Measurements from ENCODE around the gene ALKBH5. TPM values are rescaled to one million over a fixed set of nuclear protein-coding genes. Genes with fewer than 3 reads are reported as not detected.

ALKBH5 gene
- total RNA-seq, 1 donor from 2014 or later = 99.1 TPM

DNA sequence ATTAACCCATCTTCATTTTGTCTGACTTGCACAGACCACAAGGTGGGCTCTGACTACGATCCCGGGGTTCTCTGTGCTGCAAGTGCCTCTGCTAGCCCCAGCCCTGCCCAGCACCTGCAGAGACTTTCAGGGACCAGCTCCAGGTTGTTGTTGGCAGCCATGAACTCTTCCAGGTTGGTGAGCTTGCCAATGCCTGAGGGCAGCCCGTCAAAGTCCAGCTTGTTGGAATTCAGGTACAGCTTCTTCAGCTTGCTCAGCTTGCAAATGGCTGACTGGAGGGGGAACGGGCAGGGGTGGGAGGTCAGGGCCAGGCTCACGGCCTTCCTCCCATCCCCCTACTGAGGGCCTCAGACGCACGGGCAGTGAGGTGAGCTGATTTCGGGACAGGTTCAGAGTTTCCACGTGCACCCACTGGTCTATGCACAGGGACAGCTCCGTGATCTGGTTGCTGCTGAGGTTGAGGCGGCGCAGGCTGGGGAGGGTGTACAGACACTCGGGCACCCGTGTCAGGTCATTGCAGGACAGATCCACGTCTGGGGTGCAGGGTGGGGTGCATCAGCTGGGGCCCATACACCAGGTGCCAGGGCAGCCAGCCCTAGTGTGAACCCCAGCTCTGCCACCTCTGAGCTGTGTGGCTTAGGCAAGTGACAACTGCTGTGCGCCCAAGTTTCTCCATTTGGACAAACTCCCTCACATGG, 69.7 kb downstream of the ALKBH5 start:
- Histone ChIP-seq H3K27me3 (no peaks in the 10 kb centered on the region), H3K4me1 (peaks cover 13% of the 10 kb centered on the region), H3K9me3 (no peaks in the 10 kb centered on the region), H3K36me3 (peaks cover 84% of the 10 kb centered on the region), H3K4me3 (no peak overlapping the region), H3K27ac (no peak overlapping the region)
- no peak for DNase-seq
- TF ChIP-seq, protein P1, sequence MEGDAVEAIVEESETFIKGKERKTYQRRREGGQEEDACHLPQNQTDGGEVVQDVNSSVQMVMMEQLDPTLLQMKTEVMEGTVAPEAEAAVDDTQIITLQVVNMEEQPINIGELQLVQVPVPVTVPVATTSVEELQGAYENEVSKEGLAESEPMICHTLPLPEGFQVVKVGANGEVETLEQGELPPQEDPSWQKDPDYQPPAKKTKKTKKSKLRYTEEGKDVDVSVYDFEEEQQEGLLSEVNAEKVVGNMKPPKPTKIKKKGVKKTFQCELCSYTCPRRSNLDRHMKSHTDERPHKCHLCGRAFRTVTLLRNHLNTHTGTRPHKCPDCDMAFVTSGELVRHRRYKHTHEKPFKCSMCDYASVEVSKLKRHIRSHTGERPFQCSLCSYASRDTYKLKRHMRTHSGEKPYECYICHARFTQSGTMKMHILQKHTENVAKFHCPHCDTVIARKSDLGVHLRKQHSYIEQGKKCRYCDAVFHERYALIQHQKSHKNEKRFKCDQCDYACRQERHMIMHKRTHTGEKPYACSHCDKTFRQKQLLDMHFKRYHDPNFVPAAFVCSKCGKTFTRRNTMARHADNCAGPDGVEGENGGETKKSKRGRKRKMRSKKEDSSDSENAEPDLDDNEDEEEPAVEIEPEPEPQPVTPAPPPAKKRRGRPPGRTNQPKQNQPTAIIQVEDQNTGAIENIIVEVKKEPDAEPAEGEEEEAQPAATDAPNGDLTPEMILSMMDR (IDR thresholded peaks at IDR 0.05) = no peak
- intact Hi-C loops (cut with DNase I) = no loop called here
- no peak for ATAC-seq

DNA sequence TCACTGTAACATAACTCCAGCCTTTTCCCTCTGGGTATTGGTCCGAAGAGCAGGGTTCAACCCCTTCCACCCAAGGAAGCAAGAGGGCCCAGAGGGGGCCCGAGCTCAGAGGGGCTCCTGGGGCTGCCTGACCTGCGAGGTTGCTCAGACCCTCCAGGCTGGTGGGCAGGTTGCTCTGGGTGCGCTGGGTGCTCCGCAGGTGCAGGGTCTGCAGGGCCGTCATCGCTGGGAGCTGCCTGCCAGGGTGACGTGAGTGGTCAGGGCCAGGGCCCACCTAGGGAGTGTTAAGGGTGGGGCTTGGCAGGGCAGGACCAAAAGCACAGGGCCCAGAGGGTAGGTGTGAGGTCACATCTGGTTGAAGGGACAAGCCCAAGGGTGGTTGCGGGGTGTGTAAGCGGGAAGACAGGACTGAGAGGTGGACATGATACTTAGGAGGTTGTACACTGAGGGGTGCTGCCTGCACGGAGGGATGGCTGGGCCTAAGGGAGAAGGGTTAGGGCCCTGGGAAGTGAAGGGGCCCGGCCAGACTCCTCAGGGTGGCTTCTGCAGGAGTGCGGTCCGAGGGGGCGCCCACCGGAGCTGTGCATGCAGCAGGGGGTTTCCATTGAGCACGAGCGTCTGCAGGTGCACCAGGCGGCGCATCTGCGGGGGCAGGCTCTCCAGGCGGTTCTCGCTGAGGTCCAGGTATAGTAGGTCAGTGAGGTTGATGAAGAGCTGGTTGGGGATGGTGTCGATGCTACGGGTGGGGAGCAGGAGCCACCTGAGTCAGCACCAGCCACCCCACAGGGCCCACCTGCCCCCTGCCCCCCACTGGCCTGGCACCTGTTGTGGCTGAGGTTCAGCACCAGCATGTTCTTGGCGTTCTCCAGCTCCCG, 70.6 kb downstream of the ALKBH5 start:
- Histone ChIP-seq H3K27ac (no peak overlapping the region), H3K4me1 (peaks cover 17% of the 10 kb centered on the region), H3K4me3 (no peak overlapping the region), H3K9me3 (no peaks in the 10 kb centered on the region), H3K36me3 (peaks cover 76% of the 10 kb centered on the region), H3K27me3 (no peaks in the 10 kb centered on the region)
- ATAC-seq (no peak), DNase-seq (no peak)
- intact Hi-C loops (cut with DNase I) = no loop called here
- TF ChIP-seq, protein P1 (IDR thresholded peaks at IDR 0.05) = no peak

DNA sequence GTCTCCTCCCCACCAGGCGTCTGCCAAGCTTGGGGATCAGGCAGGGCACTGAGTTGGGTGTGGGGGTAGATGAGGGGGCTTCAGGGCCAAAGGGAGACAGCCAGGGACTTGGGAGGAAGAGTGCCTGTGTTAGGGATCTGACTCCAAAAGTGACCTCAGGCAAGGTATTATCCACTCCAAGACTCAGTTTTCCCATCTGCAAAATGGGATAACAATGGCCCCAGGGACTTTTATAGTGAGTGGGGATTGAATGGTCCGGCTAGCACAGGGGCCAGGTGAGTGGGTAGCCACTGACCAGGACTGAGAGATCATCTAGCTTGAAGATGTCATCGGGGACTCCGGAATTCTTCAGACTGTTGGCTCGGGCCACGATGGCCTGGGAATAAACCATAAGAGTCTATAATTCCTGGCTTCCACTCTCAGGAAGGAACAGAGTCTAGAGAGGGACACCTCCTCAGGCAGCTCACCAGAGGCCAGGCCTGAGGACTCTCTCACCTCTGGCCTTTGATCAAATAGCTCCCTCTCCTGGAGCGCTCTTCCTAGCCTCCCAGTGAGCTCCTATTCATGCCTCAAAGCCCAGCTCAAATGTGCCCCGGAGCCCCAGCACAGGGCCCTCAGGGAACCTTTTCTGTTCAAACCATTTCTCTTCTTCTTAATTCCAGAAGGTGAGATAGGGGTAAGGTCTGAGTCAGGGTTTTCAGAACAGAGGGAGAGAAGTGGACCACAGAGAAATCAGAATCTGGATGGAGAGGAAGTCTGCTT, 71.4 kb downstream of the ALKBH5 start:
- H3K9me3 ChIP-seq = no peaks in the 10 kb centered on the region
- no peak overlapping the region for H3K27ac ChIP-seq
- H3K4me1 ChIP-seq = peaks cover 25% of the 10 kb centered on the region
- no peak overlapping the region for H3K4me3 ChIP-seq
- ATAC-seq = no peak
- peaks cover 67% of the 10 kb centered on the region for H3K36me3 ChIP-seq
- intact Hi-C loops (cut with DNase I) = no loop called here
- H3K27me3 ChIP-seq = no peaks in the 10 kb centered on the region
- TF ChIP-seq, protein P1 (IDR thresholded peaks at IDR 0.05) = no peak
- DNase-seq = no peak

DNA sequence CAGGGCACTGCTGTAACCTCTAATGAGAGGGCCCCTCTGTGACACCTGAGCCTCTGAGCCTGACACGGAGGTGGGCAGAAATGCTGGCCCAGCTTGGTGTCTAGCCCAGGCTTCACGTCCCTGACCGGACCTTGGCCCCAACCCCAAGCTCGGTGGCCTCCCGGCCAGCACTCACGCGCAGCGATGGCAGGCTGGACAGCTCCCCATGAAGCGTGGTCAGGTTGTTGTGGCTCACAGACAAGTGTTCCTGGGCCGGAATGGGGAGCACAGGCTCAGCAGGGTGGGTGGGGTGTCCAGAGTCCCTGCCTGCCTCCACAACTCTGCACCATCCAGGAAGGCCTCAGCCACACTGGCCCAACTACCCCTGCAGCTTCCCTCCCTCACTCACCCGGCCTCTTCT, 72.7 kb downstream of the ALKBH5 start:
- H3K36me3 ChIP-seq = peaks cover 54% of the 10 kb centered on the region
- no peak for ATAC-seq

DNA sequence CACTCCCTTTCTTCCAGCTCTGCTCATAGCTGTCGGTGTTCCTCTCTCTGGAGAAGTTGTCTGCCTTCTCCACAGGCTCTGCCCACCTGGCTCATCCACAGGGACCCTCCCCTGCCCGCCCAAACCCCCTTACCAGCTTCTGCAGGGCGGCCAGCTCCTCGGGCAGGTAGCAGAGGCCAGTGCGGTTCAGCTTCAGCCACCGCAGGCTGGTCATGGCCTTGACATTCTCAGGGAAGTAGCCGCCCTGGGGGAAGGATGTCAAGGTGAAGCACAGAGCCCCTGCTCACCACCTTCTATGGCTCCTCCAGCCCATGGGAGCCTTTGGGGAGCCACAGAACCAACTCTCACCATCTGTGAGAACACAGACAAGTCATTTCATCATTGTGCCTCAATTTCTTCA, 73.1 kb downstream of the ALKBH5 start:
- H3K27me3 ChIP-seq = no peaks in the 10 kb centered on the region
- peak overlapping the region; percentile 99 for H3K4me3 ChIP-seq
- ATAC-seq (no peak), DNase-seq (no peak)
- TF ChIP-seq, protein P1 (IDR thresholded peaks at IDR 0.05) = no peak
- H3K36me3 ChIP-seq = peaks cover 50% of the 10 kb centered on the region
- peak overlapping the region; percentile 98 for H3K27ac ChIP-seq
- no peaks in the 10 kb centered on the region for H3K9me3 ChIP-seq
- intact Hi-C loops (cut with DNase I) = no loop called here
- H3K4me1 ChIP-seq = peaks cover 33% of the 10 kb centered on the region

More for the DNA sequence above, 72.7 kb downstream of the ALKBH5 start:
- Histone ChIP-seq H3K9me3 (no peaks in the 10 kb centered on the region), H3K27me3 (no peaks in the 10 kb centered on the region), H3K4me3 (no peak overlapping the region), H3K4me1 (peaks cover 29% of the 10 kb centered on the region), H3K27ac (no peak overlapping the region)
- intact Hi-C loops (cut with DNase I) = no loop called here
- DNase-seq = no peak
- TF ChIP-seq, protein P1 (IDR thresholded peaks at IDR 0.05) = no peak
